Neuronal stem cell (in vitro differentiated cells): ENCODE results near the gene TPSB2.
"Not testable (repeated sequence)": the region's sequence is repeated elsewhere in the genome, so short reads cannot be mapped to it uniquely, and the experiment has no call there.

Source experiments
- DNase-seq: peaks from one replicate; pipeline ENCODE4 v3.0.0-alpha.2; 2013; ENCODE audit warnings: low spot score
- H2AFZ ChIP-seq: one replicate; pipeline ENCODE4 v1.6.1; 2013; ENCODE audit warnings: mild to moderate bottlenecking, low read length, inconsistent platforms
- H2AK5ac ChIP-seq: 2 replicates; pipeline ENCODE4 v1.6.1; 2013; ENCODE audit warnings: low read depth, mild to moderate bottlenecking, inconsistent platforms, low read length, moderate library complexity, mixed read lengths
- H2BK120ac ChIP-seq: 2 replicates; pipeline ENCODE4 v1.6.1; 2013; ENCODE audit warnings: low read depth, mild to moderate bottlenecking, inconsistent platforms, low read length, moderate library complexity, mixed read lengths
- H2BK12ac ChIP-seq: one replicate; pipeline ENCODE4 v1.6.1; 2013; ENCODE audit warnings: low read length, inconsistent platforms
- H2BK15ac ChIP-seq: 2 replicates; pipeline ENCODE4 v1.6.1; 2013; ENCODE audit warnings: mild to moderate bottlenecking, low read length, inconsistent platforms, mixed read lengths
- H2BK5ac ChIP-seq: one replicate; pipeline ENCODE4 v1.6.1; 2013; ENCODE audit warnings: inconsistent platforms, mild to moderate bottlenecking, low read length, moderate library complexity
- H3K14ac ChIP-seq: one replicate; pipeline ENCODE4 v1.6.1; 2013; ENCODE audit warnings: low read length, inconsistent platforms
- H3K18ac ChIP-seq: 2 replicates; pipeline ENCODE4 v1.6.1; 2013; ENCODE audit warnings: low read length, inconsistent platforms
- H3K23ac ChIP-seq: 2 replicates; pipeline ENCODE4 v1.6.1; 2013; ENCODE audit warnings: low read depth, mild to moderate bottlenecking, mixed read lengths, low read length, inconsistent platforms; ENCODE audit not compliant: poor library complexity
- H3K27ac ChIP-seq: replicated peaks from 3 replicates; pipeline ENCODE4 v1.5.1; 2013; ENCODE audit warnings: low read length, inconsistent platforms
- H3K27me3 ChIP-seq, 3 experiments: 2 replicates each; pipeline ENCODE4 v1.6.1; 2013; ENCODE audit warnings: low read length in 3 of 3, mild to moderate bottlenecking in 2 of 3, inconsistent platforms in 1 of 3, low read depth in 1 of 3, mixed read lengths in 1 of 3, moderate library complexity in 1 of 3; ENCODE audit not compliant: control insufficient read depth in 3 of 3, insufficient read depth in 3 of 3
- H3K36me3 ChIP-seq, 2 donors: replicated peaks in 1 of 2; 2 replicates each; pipeline ENCODE4 v1.6.1; 2013; ENCODE audit warnings: low read length in 2 of 2; ENCODE audit not compliant: control insufficient read depth in 2 of 2, insufficient read depth in 2 of 2
- H3K4ac ChIP-seq: 2 replicates; pipeline ENCODE4 v1.6.1; 2013; ENCODE audit warnings: inconsistent platforms, mild to moderate bottlenecking, low read length, moderate library complexity
- H3K4me1 ChIP-seq, 2 donors: 1 replicate in 1 of 2; 2 replicates in 1 of 2; pipeline ENCODE4 v1.6.1; 2013; ENCODE audit warnings: low read length in 2 of 2, low read depth in 1 of 2; ENCODE audit not compliant: control insufficient read depth in 2 of 2, insufficient read depth in 1 of 2
- H3K4me2 ChIP-seq: one replicate; pipeline ENCODE4 v1.6.1; 2013; ENCODE audit warnings: mild to moderate bottlenecking, low read length, inconsistent platforms; ENCODE audit not compliant: insufficient read depth, poor library complexity, severe bottlenecking
- H3K4me3 ChIP-seq, 2 donors: 2 replicates each; pipeline ENCODE4 v1.5.1; 2013; ENCODE audit warnings: low read length in 2 of 2, mild to moderate bottlenecking in 2 of 2, inconsistent platforms in 1 of 2, moderate library complexity in 1 of 2
- H3K79me1 ChIP-seq: one replicate; pipeline ENCODE4 v1.6.1; 2013; ENCODE audit warnings: low read depth, mild to moderate bottlenecking, inconsistent platforms, low read length, moderate library complexity
- H3K9ac ChIP-seq: one replicate; pipeline ENCODE4 v1.6.1; 2013; ENCODE audit warnings: mild to moderate bottlenecking, low read depth, low read length, inconsistent platforms; ENCODE audit not compliant: poor library complexity
- H3K9me3 ChIP-seq, 2 donors: replicated peaks in 1 of 2; 2 replicates each; pipeline versions ENCODE3 to v1.6.1; 2013; ENCODE audit warnings: low read length in 2 of 2, mild to moderate bottlenecking in 2 of 2, inconsistent platforms in 1 of 2, low read depth in 1 of 2, mixed read lengths in 1 of 2, moderate library complexity in 1 of 2; ENCODE audit not compliant: control insufficient read depth in 2 of 2, insufficient read depth in 1 of 2
- H4K8ac ChIP-seq: one replicate; pipeline ENCODE4 v1.6.1; 2013; ENCODE audit warnings: low read depth, mild to moderate bottlenecking, inconsistent platforms, low read length, moderate library complexity
- H4K91ac ChIP-seq: one replicate; pipeline ENCODE4 v1.6.1; 2013; ENCODE audit warnings: low read length, low read depth, mild to moderate bottlenecking, inconsistent platforms; ENCODE audit not compliant: poor library complexity
- WGBS, 2 donors: extraction: QIAGEN DNeasy Blood & Tissue Kit; methylation state at CpG; one replicate each; pipeline ENCODE4 v1.1.7; 2013; ENCODE audit warnings: missing lambda C conversion rate in 2 of 2, mixed read lengths in 1 of 2; ENCODE audit not compliant: insufficient read length in 2 of 2, insufficient replicate concordance in 1 of 2; ENCODE audit errors: extremely low coverage in 2 of 2; 5-methylcytosine and 5-hydroxymethylcytosine counted together

The TPSB2 gene

DNA sequence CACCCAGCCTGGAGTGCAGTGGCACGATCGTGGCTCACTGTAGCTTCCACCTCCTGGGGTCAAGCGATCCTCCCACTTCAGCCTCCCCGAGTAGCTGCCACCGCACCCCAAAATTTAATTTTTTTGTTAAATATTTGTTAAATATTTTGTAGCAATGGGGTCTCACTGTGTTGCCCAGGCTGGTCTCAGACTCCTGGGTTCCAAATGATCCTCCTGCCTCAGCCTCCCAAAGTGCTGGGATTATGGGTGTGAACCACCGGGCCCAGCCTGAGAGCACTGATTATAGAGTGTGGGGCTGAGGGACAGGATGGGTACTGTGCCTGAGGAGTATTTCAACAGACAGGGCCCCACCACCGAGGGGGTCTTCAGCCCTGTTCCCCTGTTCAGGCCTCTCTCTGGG is 40.5 kb downstream of the TPSB2 start:
- no CpG with 5 or more reads among the region's 7 CpGs for WGBS, 2 donors

DNA sequence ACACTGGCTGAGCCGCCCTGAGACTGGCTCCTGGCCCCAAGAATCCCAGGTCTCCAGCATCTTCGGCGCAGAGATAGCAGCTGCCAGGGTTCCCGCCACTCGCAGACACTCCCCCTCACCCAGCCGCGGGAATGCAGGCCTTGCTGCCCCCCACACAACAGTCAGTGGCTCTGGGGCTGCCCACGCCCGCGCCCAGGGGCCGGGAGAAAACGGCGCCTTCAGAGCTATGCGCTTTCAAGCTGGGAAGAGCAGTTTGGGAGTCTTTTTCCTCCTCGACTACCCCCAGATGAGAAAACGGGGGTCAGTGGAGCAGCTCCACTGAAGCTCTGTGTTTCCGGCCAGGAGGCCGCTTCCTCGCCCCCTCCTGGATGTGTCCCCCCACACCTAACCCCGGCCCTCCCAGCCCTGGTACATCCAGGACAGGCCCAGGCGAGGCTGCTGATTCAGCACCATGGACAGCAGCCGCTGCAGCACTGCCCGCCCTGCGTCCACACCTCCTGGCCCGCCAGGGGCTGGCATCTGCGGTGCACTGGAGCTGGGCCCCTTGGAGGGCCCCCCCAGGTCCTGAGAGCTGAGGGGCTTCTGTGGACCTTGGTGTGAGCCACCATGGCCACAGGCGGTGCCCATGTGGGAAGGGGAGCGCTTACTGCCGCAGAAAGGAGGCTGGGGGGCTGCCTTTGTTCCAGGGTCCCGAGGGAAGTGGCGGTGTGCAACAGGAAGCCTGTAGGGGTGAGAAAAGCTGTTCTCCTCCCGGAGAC is 41.4 kb downstream of the TPSB2 start:
- no peak overlapping the region for H2BK120ac ChIP-seq
- H3K9me3 ChIP-seq, result no peaks in the 10 kb centered on the region
- H4K8ac ChIP-seq, result no peak overlapping the region
- H3K18ac ChIP-seq, result no peak overlapping the region
- H2BK5ac ChIP-seq, result no peak overlapping the region
- H3K27me3 ChIP-seq, result no peaks in the 10 kb centered on the region
- no peak overlapping the region for H2BK15ac ChIP-seq
- no peak overlapping the region for H2AK5ac ChIP-seq
- no peak overlapping the region for H3K4ac ChIP-seq
- peak overlapping the region; percentile 5 for H3K23ac ChIP-seq
- no peak overlapping the region for H2AFZ ChIP-seq
- no peak overlapping the region for H3K27ac ChIP-seq
- DNase-seq, result peak; percentile 51
- H3K4me2 ChIP-seq, result no peak overlapping the region
- H3K4me1 ChIP-seq, result peaks cover 3 to 8% of the 10 kb centered on the region in 2 donors
- WGBS, 2 donors, result no CpG with 5 or more reads among the region's 32 CpGs
- peaks cover 37% of the 10 kb centered on the region for H3K79me1 ChIP-seq
- H3K9ac ChIP-seq, result no peak overlapping the region
- H3K14ac ChIP-seq, result no peak overlapping the region
- no peak overlapping the region for H4K91ac ChIP-seq
- peaks cover 0 to 7% of the 10 kb centered on the region in 2 donors for H3K36me3 ChIP-seq
- no peak overlapping the region for H3K4me3 ChIP-seq
- H2BK12ac ChIP-seq, result no peak overlapping the region

More for the DNA sequence above, 40.5 kb downstream of the TPSB2 start:
- no peak for DNase-seq
- peaks cover 0 to 6% of the 10 kb centered on the region in 2 donors for H3K4me1 ChIP-seq
- peaks cover 33% of the 10 kb centered on the region for H3K79me1 ChIP-seq
- no peak overlapping the region for H3K23ac ChIP-seq
- H3K27ac ChIP-seq, result no peak overlapping the region
- H2AK5ac ChIP-seq, result no peak overlapping the region
- H4K91ac ChIP-seq, result no peak overlapping the region
- no peak overlapping the region for H3K14ac ChIP-seq
- no peak overlapping the region for H4K8ac ChIP-seq
- peaks cover 0 to 5% of the 10 kb centered on the region in 2 donors for H3K36me3 ChIP-seq
- H2BK5ac ChIP-seq, result no peak overlapping the region
- no peak overlapping the region for H3K4ac ChIP-seq
- H2BK120ac ChIP-seq, result no peak overlapping the region
- no peaks in the 10 kb centered on the region for H3K9me3 ChIP-seq
- no peak overlapping the region for H3K18ac ChIP-seq
- H3K4me2 ChIP-seq, result no peak overlapping the region
- H2BK12ac ChIP-seq, result no peak overlapping the region
- no peak overlapping the region for H2AFZ ChIP-seq
- H3K4me3 ChIP-seq, result no peak overlapping the region
- H3K27me3 ChIP-seq, result no peaks in the 10 kb centered on the region
- H2BK15ac ChIP-seq, result no peak overlapping the region
- no peak overlapping the region for H3K9ac ChIP-seq

DNA sequence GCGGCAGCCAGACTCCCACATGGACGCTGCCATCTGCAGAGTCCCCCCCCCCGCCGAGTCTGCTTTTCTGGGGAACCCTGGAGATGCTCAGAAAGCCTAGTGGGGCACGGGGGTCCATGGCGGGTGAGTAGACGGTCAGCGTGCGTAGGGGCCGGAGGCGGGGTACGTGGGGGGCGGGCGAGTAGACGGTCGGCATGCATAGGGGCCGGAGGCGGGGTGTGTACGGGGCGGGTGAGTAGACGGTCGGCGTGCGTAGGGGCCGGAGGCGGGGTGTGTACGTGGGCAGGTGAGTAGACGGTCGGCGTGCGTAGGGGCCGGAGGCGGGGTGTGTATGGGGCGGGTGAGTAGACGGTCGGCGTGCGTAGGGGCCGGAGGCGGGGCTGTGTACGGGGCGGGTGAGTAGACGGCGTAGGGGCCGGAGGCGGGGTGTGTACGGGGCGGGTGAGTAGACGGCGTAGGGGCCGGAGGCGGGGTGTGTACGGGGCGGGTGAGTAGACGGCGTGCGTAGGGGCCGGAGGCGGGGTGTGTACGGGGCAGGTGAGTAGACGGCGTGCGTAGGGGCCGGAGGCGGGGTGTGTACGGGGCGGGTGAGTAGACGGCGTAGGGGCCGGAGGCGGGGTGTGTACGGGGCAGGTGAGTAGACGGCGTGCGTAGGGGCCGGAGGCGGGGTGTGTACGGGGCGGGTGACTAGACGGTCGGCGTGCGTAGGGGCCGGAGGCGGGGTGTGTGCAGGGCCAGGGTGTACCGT is 44.4 kb downstream of the TPSB2 start:
- H3K4ac ChIP-seq, H3K36me3 ChIP-seq, H4K8ac ChIP-seq, H3K27ac ChIP-seq, H2BK15ac ChIP-seq, H2BK120ac ChIP-seq, H3K18ac ChIP-seq, H2BK12ac ChIP-seq, H4K91ac ChIP-seq, DNase-seq, H3K14ac ChIP-seq, H2AFZ ChIP-seq, H3K9ac ChIP-seq, H3K9me3 ChIP-seq, H2BK5ac ChIP-seq, H3K4me2 ChIP-seq, H3K27me3 ChIP-seq: not testable (repeated sequence)
- Histone ChIP-seq H3K4me1 (peaks cover 17 to 20% of the 10 kb centered on the region in 2 donors), H3K23ac (peak overlapping the region; percentile 81), H3K79me1 (peaks cover 38% of the 10 kb centered on the region), H2AK5ac (peak overlapping the region; percentile 19), H3K4me3 (peak overlapping the region in 1 of 2 donors; percentile 22)
- WGBS, 2 donors, result no CpG with 5 or more reads among the region's 86 CpGs

- no peak overlapping the region for H3K4ac ChIP-seq
- H3K18ac ChIP-seq, result no peak overlapping the region
- H3K36me3 ChIP-seq, result peaks cover 0 to 10% of the 10 kb centered on the region in 2 donors
- H3K9me3 ChIP-seq, result no peaks in the 10 kb centered on the region
- H2AFZ ChIP-seq, result no peak overlapping the region
- WGBS, 2 donors, result no CpG with 5 or more reads among the region's 18 CpGs
- DNase-seq, result no peak
- no peaks in the 10 kb centered on the region for H3K27me3 ChIP-seq
- no peak overlapping the region for H3K14ac ChIP-seq
- H3K23ac ChIP-seq, result peak overlapping the region; percentile 81
- no peak overlapping the region for H2BK12ac ChIP-seq
- H2BK120ac ChIP-seq, result no peak overlapping the region
- no peak overlapping the region for H3K9ac ChIP-seq
- H4K91ac ChIP-seq, result no peak overlapping the region
- H4K8ac ChIP-seq, result no peak overlapping the region
- peaks cover 40% of the 10 kb centered on the region for H3K79me1 ChIP-seq
- peaks cover 17 to 20% of the 10 kb centered on the region in 2 donors for H3K4me1 ChIP-seq
- no peak overlapping the region for H3K27ac ChIP-seq
- H2BK5ac ChIP-seq, result no peak overlapping the region
- H2BK15ac ChIP-seq, result no peak overlapping the region
- peak overlapping the region; percentile 19 for H2AK5ac ChIP-seq
- peak overlapping the region in 1 of 2 donors; percentile 22 for H3K4me3 ChIP-seq
- no peak overlapping the region for H3K4me2 ChIP-seq
Measured at GRCh38 chr16:1184980-1185379, 45.0 kb downstream of the TPSB2 start.
